ENCODE measurements around the gene CAST.
A peak's percentile ranks its signal among the peaks of the same experiment; 100 is the strongest.
"Not testable (repeated sequence)": the region's sequence is repeated elsewhere in the genome, so short reads cannot be mapped to it uniquely, and the experiment has no call there.

The CAST gene

GRCh38 chr5:96781031-96781971, 119.1 kb downstream of the CAST start:
- DNase-seq (ENCODE audit: low read depth): peak; percentile 62

GRCh38 chr5:96783326-96783725, 121.2 kb downstream of the CAST start:
- DNase-seq (ENCODE audit: low read depth): no peak

GRCh38 chr5:96785326-96786109, 123.3 kb downstream of the CAST start:
- no peak for DNase-seq (ENCODE audit: low read depth)

GRCh38 chr5:96788112-96788749, 126.1 kb downstream of the CAST start:
- peak; percentile 45 for DNase-seq (ENCODE audit: low read depth)

- no peak for DNase-seq (ENCODE audit: low read depth)
Observed at GRCh38 chr5:96789794-96790330, 127.7 kb downstream of the CAST start.

- DNase-seq (ENCODE audit: low read depth): peak; percentile 47
Observed at GRCh38 chr5:96790961-96791504, 128.9 kb downstream of the CAST start.

GRCh38 chr5:96794757-96795156, 132.6 kb downstream of the CAST start:
- DNase-seq (ENCODE audit: low read depth): no peak

GRCh38 chr5:96795626-96796025, 133.4 kb downstream of the CAST start:
- no peak for DNase-seq (ENCODE audit: low read depth)

- DNase-seq (ENCODE audit: low read depth): no peak
Observed at GRCh38 chr5:96796434-96796833, 134.3 kb downstream of the CAST start.

GRCh38 chr5:96801718-96802117, 139.5 kb downstream of the CAST start:
- DNase-seq (ENCODE audit: low read depth): not testable (repeated sequence)

GRCh38 chr5:96807075-96807654, 145.0 kb downstream of the CAST start:
- DNase-seq (ENCODE audit: low read depth): peak; percentile 60

GRCh38 chr5:96808541-96808828, 146.3 kb downstream of the CAST start:
- no peak for DNase-seq (ENCODE audit: low read depth)

GRCh38 chr5:96808868-96809558, 146.8 kb downstream of the CAST start:
- no peak for DNase-seq (ENCODE audit: low read depth)

GRCh38 chr5:96809921-96810320, 147.7 kb downstream of the CAST start:
- DNase-seq (ENCODE audit: low read depth): no peak

- DNase-seq (ENCODE audit: low read depth): no peak
Observed at GRCh38 chr5:96812851-96813250, 150.7 kb downstream of the CAST start.

- DNase-seq (ENCODE audit: low read depth): no peak
Observed at GRCh38 chr5:96814041-96814440, 151.9 kb downstream of the CAST start.

- DNase-seq (ENCODE audit: low read depth): no peak
Observed at GRCh38 chr5:96816411-96816939, 154.3 kb downstream of the CAST start.

GRCh38 chr5:96816991-96817390, 154.8 kb downstream of the CAST start:
- no peak for DNase-seq (ENCODE audit: low read depth)

- no peak for DNase-seq (ENCODE audit: low read depth)
Observed at GRCh38 chr5:96817506-96817905, 155.3 kb downstream of the CAST start.

- DNase-seq (ENCODE audit: low read depth): no peak
Observed at GRCh38 chr5:96818125-96818788, 156.1 kb downstream of the CAST start.

Data from iris pigment epithelial cell (primary cell).